PC-9 (cell line): ENCODE measurements around the gene GOLGA6D. TPM values are rescaled to one million over a fixed set of nuclear protein-coding genes. Genes with fewer than 3 reads are reported as not detected.
"Not testable (repeated sequence)": the region's sequence is repeated elsewhere in the genome, so short reads cannot be mapped to it uniquely, and the experiment has no call there.

ENCODE experiments used
- BruUV-seq: library from RNA; stranded (reverse); fragments of 400-500 nt; replicated peaks from 2 replicates; lab custom pipeline; 2021; lab: Mats Ljungman, UMichigan
- CTCF ChIA-PET: fragments of 300-600 bp; sonication (Branson Sonifier 250); formaldehyde crosslinking; loops from one replicate; lab custom pipeline; 2022; ENCODE audit warnings: antibody characterized with exemption; lab: Charles Lee
- POLR2A ChIA-PET: fragments of 300-600 bp; sonication (Branson Sonifier 250); formaldehyde crosslinking; loops from one replicate; lab custom pipeline; 2022; ENCODE audit warnings: antibody characterized with exemption; ENCODE audit not compliant: unreplicated experiment; lab: Charles Lee
- DNase-seq, 2 experiments: peaks; one replicate each; pipeline versions ENCODE4 v3.0.0 to v3.0.0-alpha.2; 2015 to 2022; ENCODE audit warnings: mixed read lengths in 1 of 2
- H2AFZ ChIP-seq: fragments of 200-600 bp; sonication (generic); 2 replicates; pipeline ENCODE4 v1.8.1; 2017; ENCODE audit warnings: antibody characterized with exemption
- H3F3A ChIP-seq: fragments of 200-600 bp; sonication (generic); 2 replicates; pipeline ENCODE4 v1.8.1; 2017; ENCODE audit warnings: antibody characterized with exemption, mild to moderate bottlenecking, low read depth; ENCODE audit not compliant: insufficient read depth
- H3K27ac ChIP-seq: fragments of 200-600 bp; sonication (generic); 2 replicates; pipeline ENCODE4 v1.6.1; 2016; ENCODE audit warnings: mixed run types
- H3K27me3 ChIP-seq: fragments of 200-600 bp; sonication (generic); 2 replicates; pipeline ENCODE4 v1.6.1; 2016; ENCODE audit warnings: low read depth, mixed run types; ENCODE audit not compliant: insufficient read depth
- H3K36me3 ChIP-seq: fragments of 200-600 bp; sonication (generic); 2 replicates; pipeline ENCODE4 v1.6.1; 2016; ENCODE audit warnings: low read depth, mixed run types
- H3K4me1 ChIP-seq: fragments of 200-600 bp; sonication (generic); replicated peaks from 2 replicates; pipeline ENCODE4 v1.6.1; 2016; ENCODE audit warnings: mixed run types; ENCODE audit not compliant: insufficient read depth
- H3K4me2 ChIP-seq: fragments of 200-600 bp; sonication (generic); 2 replicates; pipeline ENCODE4 v1.6.1; 2017; ENCODE audit warnings: mixed run types
- H3K4me3 ChIP-seq: fragments of 200-600 bp; sonication (generic); 2 replicates; pipeline ENCODE4 v1.6.1; 2016; ENCODE audit warnings: mixed run types
- H3K79me2 ChIP-seq: fragments of 200-600 bp; sonication (generic); 2 replicates; pipeline ENCODE4 v1.6.1; 2017; ENCODE audit warnings: low read depth, mixed run types
- H3K9me2 ChIP-seq: fragments of 200-600 bp; sonication (generic); 2 replicates; pipeline ENCODE4 v1.8.1; 2017; ENCODE audit warnings: mild to moderate bottlenecking; ENCODE audit not compliant: insufficient read depth
- H3K9me3 ChIP-seq: fragments of 200-600 bp; sonication (generic); 2 replicates; pipeline ENCODE4 v1.8.1; 2016; ENCODE audit warnings: low read depth; ENCODE audit not compliant: insufficient read depth
- H4K20me1 ChIP-seq: fragments of 200-600 bp; sonication (generic); 2 replicates; pipeline ENCODE4 v1.8.1; 2017; ENCODE audit not compliant: insufficient read depth
- CTCF ChIP-seq: fragments of 200-600 bp; sonication (generic); conservative IDR thresholded peaks from 2 replicates; pipeline ENCODE4 v1.6.1; 2017; ENCODE audit warnings: mixed run types, antibody characterized with exemption, mild to moderate bottlenecking, moderate library complexity
- EZH2 ChIP-seq: fragments of 200-600 bp; sonication (generic); IDR thresholded peaks from 2 replicates; pipeline ENCODE4 v1.8.0; 2017; ENCODE audit warnings: antibody characterized with exemption, low read depth
- intact Hi-C: fragments of 100-400 bp; cut with micrococcal nuclease; formaldehyde crosslinking; loops from one replicate; pipeline ENCODE4 v1.10.0; 2022; ENCODE audit not compliant: unreplicated experiment
- total RNA-seq: library from RNA; stranded (reverse); gene quantifications from 2 replicates; pipeline ENCODE4 v1.2.3, GENCODE V29; 2021

The GOLGA6D gene
- total RNA-seq, 1 experiment from 2014 or later = not detected

- ChIA-PET CTCF (no interaction called here), POLR2A (no interaction called here)
- Histone ChIP-seq H4K20me1 (no peaks in the 10 kb centered on the region), H3K9me3 (no peaks in the 10 kb centered on the region), H3K4me2 (no peak overlapping the region), H3K4me1 (no peaks in the 10 kb centered on the region), H3F3A (no peaks in the 10 kb centered on the region), H2AFZ (no peak overlapping the region), H3K4me3 (no peak overlapping the region), H3K79me2 (no peaks in the 10 kb centered on the region), H3K27ac (no peak overlapping the region), H3K27me3 (peaks cover 31% of the 10 kb centered on the region), H3K9me2 (no peaks in the 10 kb centered on the region), H3K36me3 (no peaks in the 10 kb centered on the region)
- TF ChIP-seq EZH2 (no peak), CTCF (no peak)
- BruUV-seq = no TSS peak
- intact Hi-C loops = no loop called here
- DNase-seq = no peak
These were observed 44.5 kb upstream of the GOLGA6D start for GRCh38 chr15:75238150-75238549.

GRCh38 chr15:75245741-75246140 lies 36.9 kb upstream of the GOLGA6D start:
- H3K27me3 ChIP-seq = peaks cover 21% of the 10 kb centered on the region; the same call in 1 of the 2 replicates
- H4K20me1 ChIP-seq, H3K9me3 ChIP-seq, CTCF ChIA-PET, H3K27ac ChIP-seq, BruUV-seq, H3K79me2 ChIP-seq, H3K4me3 ChIP-seq, H3K4me1 ChIP-seq, H3K4me2 ChIP-seq, intact Hi-C loops, H3K36me3 ChIP-seq, DNase-seq, H2AFZ ChIP-seq, POLR2A ChIA-PET, H3F3A ChIP-seq, H3K9me2 ChIP-seq: not testable (repeated sequence)

- H3K4me3 ChIP-seq, H2AFZ ChIP-seq, H3K36me3 ChIP-seq, H3K4me1 ChIP-seq, H3K27ac ChIP-seq, H3K9me3 ChIP-seq, CTCF ChIA-PET, H3K79me2 ChIP-seq, H3F3A ChIP-seq, BruUV-seq, intact Hi-C loops, H3K4me2 ChIP-seq, POLR2A ChIA-PET, DNase-seq, H4K20me1 ChIP-seq, H3K9me2 ChIP-seq: not testable (repeated sequence)
- H3K27me3 ChIP-seq = peaks cover 35% of the 10 kb centered on the region
These were observed 33.6 kb upstream of the GOLGA6D start for GRCh38 chr15:75248991-75249390.

GRCh38 chr15:75249726-75250125 lies 32.9 kb upstream of the GOLGA6D start:
- ChIA-PET POLR2A (no interaction called here), CTCF (no interaction called here)
- intact Hi-C loops = no loop called here
- H3K9me2 ChIP-seq = no peaks in the 10 kb centered on the region
- H4K20me1 ChIP-seq = no peaks in the 10 kb centered on the region
- no peak overlapping the region for H2AFZ ChIP-seq
- no peaks in the 10 kb centered on the region for H3K36me3 ChIP-seq
- no peak for DNase-seq
- TF ChIP-seq CTCF (no peak), EZH2 (no peak)
- no peak overlapping the region for H3K27ac ChIP-seq
- no peaks in the 10 kb centered on the region for H3K9me3 ChIP-seq
- H3K4me1 ChIP-seq = no peaks in the 10 kb centered on the region
- no peaks in the 10 kb centered on the region for H3F3A ChIP-seq
- H3K27me3 ChIP-seq = peaks cover 35% of the 10 kb centered on the region
- no TSS peak for BruUV-seq
- H3K4me2 ChIP-seq = no peak overlapping the region
- no peak overlapping the region for H3K4me3 ChIP-seq
- no peaks in the 10 kb centered on the region for H3K79me2 ChIP-seq

- not testable (repeated sequence) for BruUV-seq
These were observed 31.3 kb upstream of the GOLGA6D start for GRCh38 chr15:75251343-75251742.

GRCh38 chr15:75252285-75252684 lies 30.4 kb upstream of the GOLGA6D start:
- DNase-seq, intact Hi-C loops, BruUV-seq, H3K9me2 ChIP-seq, H3K79me2 ChIP-seq, H3K4me3 ChIP-seq, CTCF ChIA-PET, H3K4me1 ChIP-seq, H4K20me1 ChIP-seq, H3F3A ChIP-seq, H3K27ac ChIP-seq, POLR2A ChIA-PET, H3K36me3 ChIP-seq, H2AFZ ChIP-seq, H3K4me2 ChIP-seq, H3K9me3 ChIP-seq: not testable (repeated sequence)
- peaks cover 34% of the 10 kb centered on the region for H3K27me3 ChIP-seq

More at GRCh38 chr15:75251343-75251742, 31.3 kb upstream of the GOLGA6D start:
- H3K4me3 ChIP-seq, H4K20me1 ChIP-seq, POLR2A ChIA-PET, H3K79me2 ChIP-seq, H3K4me2 ChIP-seq, H2AFZ ChIP-seq, DNase-seq, CTCF ChIA-PET, H3F3A ChIP-seq, intact Hi-C loops, H3K9me2 ChIP-seq, H3K36me3 ChIP-seq, H3K27ac ChIP-seq, H3K4me1 ChIP-seq, H3K9me3 ChIP-seq: not testable (repeated sequence)
- H3K27me3 ChIP-seq = peaks cover 35% of the 10 kb centered on the region
